HG03045 (cell line): ENCODE measurements around the gene FASTK.
"Not testable (repeated sequence)": the region's sequence is repeated elsewhere in the genome, so short reads cannot be mapped to it uniquely, and the experiment has no call there.

Source experiments
- ATAC-seq: cut with Tn5 transposase; IDR thresholded peaks from one replicate; pipeline ENCODE4 v1.9.1; 2021; ENCODE audit warnings: mild to moderate bottlenecking, moderate library complexity; ENCODE audit not compliant: unreplicated experiment

Gene FASTK

GRCh38 chr7:151032936-151033863 is 47.4 kb downstream of the FASTK start:
- no peak for ATAC-seq

- ATAC-seq: no peak
Observed at GRCh38 chr7:151031011-151031410, 49.6 kb downstream of the FASTK start.

- no peak for ATAC-seq
Observed at GRCh38 chr7:151028948-151029501, 51.6 kb downstream of the FASTK start.

- peak; percentile 98 for ATAC-seq
Observed at GRCh38 chr7:151028131-151028947, 52.3 kb downstream of the FASTK start, which contains the start of gene ABCB8. ABCB8 (plus strand) TSS chr7:151028450; CDS start chr7:151028516, 66 bp downstream.

- peak; percentile 7 for ATAC-seq
Observed at GRCh38 chr7:151027728-151028130, 52.9 kb downstream of the FASTK start.

GRCh38 chr7:151026771-151027727 is 53.6 kb downstream of the FASTK start:
- ATAC-seq: not testable (repeated sequence)
